H54 (cell line): ENCODE results near the gene TMEFF1.
"Not testable (repeated sequence)": the region's sequence is repeated elsewhere in the genome, so short reads cannot be mapped to it uniquely, and the experiment has no call there.

ENCODE experiments used
- DNase-seq: peaks from one replicate; pipeline ENCODE4 v3.0.0; 2011; ENCODE audit warnings: low spot score, mixed read lengths; ENCODE audit not compliant: insufficient read length
- FAIRE-seq: peaks from 3 replicates; lab custom pipeline; 2011; peaks lifted over from hg19 to GRCh38; lab: Jason Lieb, UNC
- POLR2A ChIP-seq: IDR thresholded peaks from 2 replicates; pipeline ENCODE4 v1.6.1; 2011; ENCODE audit warnings: low read depth, mild to moderate bottlenecking, low read length

Gene TMEFF1

DNA sequence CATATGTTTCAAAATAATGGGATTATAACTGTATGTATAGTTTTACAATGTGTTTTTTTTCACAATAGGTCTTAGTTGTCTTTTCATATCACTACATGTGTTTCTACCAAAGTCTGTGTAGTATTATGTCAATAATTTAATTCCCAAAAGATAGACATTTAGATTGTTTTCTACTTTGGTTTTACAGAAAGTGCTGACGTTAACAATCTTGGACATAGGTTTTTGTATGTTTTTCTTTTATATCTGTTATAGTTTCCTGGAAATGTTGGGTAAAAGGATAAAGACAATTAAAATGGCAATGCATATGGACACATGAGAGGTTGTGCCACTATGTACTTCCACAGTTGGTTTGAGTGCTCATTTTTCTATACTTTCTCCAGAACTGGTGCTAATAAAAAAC is 15.2 kb downstream of the TMEFF1 start:
- DNase-seq (no peak), FAIRE-seq (peak; percentile 36)
- no peak for TF ChIP-seq POLR2A

- DNase-seq, result no peak
- TF ChIP-seq POLR2A, result no peak
- FAIRE-seq, result peak; percentile 61
Measured at GRCh38 chr9:100489836-100490235, 16.9 kb downstream of the TMEFF1 start.

GRCh38 chr9:100492952-100493351 is 20.0 kb downstream of the TMEFF1 start:
- peak; percentile 92 for FAIRE-seq
- no peak for TF ChIP-seq POLR2A
- no peak for DNase-seq

DNA sequence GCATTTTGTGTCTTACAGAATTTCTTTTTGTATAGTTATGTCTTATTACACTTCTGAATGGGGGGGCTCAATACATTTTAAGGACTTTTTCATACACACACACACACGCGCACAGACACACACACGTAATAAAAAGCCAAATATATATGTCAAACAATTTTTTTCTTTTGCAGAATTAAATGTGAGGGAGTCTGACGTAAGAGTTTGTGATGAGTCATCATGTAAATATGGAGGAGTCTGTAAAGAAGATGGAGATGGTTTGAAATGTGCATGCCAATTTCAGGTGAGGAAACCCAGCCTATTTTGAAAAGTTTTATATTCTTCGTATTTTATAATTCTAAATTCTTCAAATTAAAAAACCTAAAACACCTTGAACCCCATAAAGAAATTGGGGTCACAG is 25.6 kb downstream of the TMEFF1 start:
- no peak for TF ChIP-seq POLR2A
- DNase-seq (no peak), FAIRE-seq (peak; percentile 95)

DNA sequence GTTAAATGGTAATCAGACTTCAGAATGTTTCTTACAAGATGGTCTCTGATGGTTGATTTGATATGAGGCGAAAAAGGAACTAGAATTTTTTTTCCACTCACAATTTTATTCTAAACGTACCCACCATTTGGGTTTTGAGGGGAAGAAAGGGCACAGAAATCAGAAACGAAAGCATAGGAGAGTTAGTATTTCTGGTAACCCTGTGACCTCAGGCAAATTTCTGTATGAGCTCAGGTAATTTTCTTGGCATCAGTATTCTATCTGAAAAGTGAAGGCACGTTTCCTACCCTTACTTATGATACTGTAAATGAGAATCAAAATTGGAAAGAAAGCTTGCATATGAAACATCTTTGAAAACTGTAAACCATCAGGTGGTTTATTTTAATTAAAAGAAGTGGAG is 26.5 kb downstream of the TMEFF1 start:
- no peak for TF ChIP-seq POLR2A
- no peak for DNase-seq
- FAIRE-seq, result no peak

DNA sequence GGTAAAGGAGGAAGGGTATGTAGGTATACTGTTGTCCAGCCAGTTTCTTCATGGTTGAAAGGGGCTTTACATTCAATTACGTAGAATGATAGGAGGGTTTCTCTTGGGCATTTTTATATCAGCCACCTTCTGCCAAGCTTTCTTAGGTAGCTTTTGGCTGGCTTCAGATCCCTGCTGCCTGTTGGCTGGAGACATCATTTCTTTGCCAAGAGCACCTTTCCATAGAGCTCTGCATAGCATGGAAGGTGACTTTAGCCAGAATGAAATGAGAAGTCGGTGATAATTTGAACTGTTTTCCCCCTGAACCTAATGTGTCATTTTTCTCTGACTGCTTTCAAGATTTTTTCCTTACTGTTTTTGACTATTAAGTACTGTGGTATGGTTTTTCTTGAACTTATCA is 26.9 kb downstream of the TMEFF1 start:
- DNase-seq (no peak), FAIRE-seq (peak; percentile 76)
- TF ChIP-seq POLR2A, result no peak

DNA sequence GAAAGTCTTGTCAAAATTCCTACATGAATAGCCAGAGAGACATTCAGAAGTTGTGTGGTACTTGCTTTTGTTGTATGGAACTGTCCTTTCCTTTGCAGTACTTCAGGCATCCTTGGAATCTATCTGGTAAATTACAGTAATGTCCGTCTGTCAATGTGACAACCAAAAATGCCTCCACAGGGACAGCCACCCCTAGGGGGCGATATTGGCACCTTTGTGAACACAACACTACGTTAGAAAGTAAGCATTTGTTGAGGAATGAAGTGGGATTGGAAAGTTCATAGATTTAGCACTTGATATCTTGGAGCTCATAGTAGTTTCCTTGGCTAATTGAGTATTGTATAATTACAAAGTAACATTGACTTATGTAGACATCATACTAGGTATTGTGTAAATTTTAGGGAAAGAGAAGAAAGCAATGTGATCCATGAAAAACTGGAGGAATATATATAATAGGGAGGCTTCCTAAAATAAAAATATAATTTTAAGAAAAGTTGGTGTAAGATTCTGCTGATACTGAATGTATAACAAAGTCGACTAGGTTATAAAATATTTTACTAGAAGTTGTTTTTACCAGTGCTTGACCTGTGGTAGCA is 32.7 kb downstream of the TMEFF1 start:
- FAIRE-seq (peak; percentile 99), DNase-seq (peak; percentile 65)
- no peak for TF ChIP-seq POLR2A

GRCh38 chr9:100507350-100507749 is 34.4 kb downstream of the TMEFF1 start:
- not testable (repeated sequence) for FAIRE-seq, DNase-seq

GRCh38 chr9:100511205-100511604 is 38.3 kb downstream of the TMEFF1 start:
- FAIRE-seq (no peak), DNase-seq (no peak)
- no peak for TF ChIP-seq POLR2A

DNA sequence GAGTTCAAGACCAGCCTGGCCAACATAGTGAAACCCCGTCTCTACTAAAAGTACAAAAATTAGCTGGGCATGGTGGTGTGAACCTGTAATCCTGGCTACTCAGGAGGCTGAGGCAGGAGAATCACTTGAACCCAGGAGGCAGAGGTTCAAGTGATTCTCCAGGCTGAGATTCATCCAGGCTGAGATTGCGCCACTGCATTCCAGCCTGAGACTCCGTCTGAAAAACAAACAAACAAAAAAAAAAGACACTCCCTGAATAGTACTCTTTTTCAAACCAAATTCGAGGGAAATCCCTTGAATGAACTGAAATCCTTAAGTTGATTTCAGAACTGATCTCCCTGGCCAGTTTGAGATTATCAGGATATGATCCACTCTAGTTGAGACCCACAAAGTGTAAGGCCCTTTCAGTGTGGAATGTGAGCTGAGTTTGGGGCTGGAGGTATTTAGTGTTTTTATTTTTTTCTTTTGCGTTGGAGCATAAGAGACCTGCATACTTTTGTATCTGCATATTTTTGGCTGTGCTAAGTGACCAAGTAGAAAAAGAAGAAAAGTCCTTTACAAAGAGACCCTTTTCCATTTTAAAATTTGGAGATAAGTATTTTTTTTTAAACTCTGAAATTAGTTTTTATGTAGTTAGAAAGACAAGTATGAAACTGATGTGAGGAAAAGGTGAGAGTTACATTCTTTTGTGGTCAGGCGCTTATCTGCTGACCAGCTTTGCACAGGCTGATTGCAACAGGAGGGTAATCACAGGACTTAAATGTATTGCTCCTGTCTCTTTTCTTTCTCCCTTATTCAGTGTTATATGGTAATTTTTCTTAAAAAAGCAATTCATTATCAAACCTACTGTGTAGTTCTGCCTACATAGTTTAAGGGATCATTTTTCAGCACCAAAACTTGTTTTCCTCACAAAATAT is 42.9 kb downstream of the TMEFF1 start:
- no peak for TF ChIP-seq POLR2A
- DNase-seq (no peak), FAIRE-seq (no peak)

- peak; percentile 53 for FAIRE-seq
Measured at GRCh38 chr9:100521282-100521681, 48.3 kb downstream of the TMEFF1 start.

DNA sequence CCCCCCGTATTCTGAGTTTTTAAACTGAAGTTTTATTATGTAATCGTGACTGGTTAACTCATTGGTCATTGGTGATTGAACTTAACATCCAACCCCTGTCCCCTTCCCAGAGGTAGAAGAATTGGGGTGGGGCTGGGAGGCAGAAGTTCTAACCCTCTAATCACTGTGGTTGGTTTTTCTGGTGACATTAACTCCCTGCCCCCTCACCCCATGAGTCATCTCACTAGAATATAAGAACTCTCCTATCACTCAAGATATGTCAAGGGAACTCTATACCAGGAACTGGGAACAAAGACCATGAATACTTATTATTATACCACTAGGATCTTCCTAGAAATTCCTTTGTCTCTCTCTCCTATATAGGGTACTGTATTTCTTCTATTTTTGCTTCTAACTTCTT is 52.6 kb downstream of the TMEFF1 start:
- no peak for FAIRE-seq
- no peak for DNase-seq
- no peak for TF ChIP-seq POLR2A

More at GRCh38 chr9:100521282-100521681, 48.3 kb downstream of the TMEFF1 start:
- DNase-seq, result no peak
- TF ChIP-seq POLR2A, result no peak

GRCh38 chr9:100527180-100527794 is 54.3 kb downstream of the TMEFF1 start:
- DNase-seq, FAIRE-seq: not testable (repeated sequence)

GRCh38 chr9:100534401-100534800 is 61.5 kb downstream of the TMEFF1 start:
- FAIRE-seq (peak; percentile 73), DNase-seq (no peak)
- TF ChIP-seq POLR2A, result no peak

GRCh38 chr9:100540327-100540726 is 67.4 kb downstream of the TMEFF1 start:
- no peak for DNase-seq
- FAIRE-seq, result no peak
- TF ChIP-seq POLR2A, result no peak
